ENCODE measurements around the gene ANKRD62.
"Not testable (repeated sequence)": the region's sequence is repeated elsewhere in the genome, so short reads cannot be mapped to it uniquely, and the experiment has no call there.

ANKRD62 gene

GRCh38 chr18:12101266-12101665 is 7.6 kb downstream of the ANKRD62 start:
- no peak for DNase-seq

- no peak for DNase-seq
Measured at GRCh38 chr18:12102136-12102842, 8.6 kb downstream of the ANKRD62 start.

DNA sequence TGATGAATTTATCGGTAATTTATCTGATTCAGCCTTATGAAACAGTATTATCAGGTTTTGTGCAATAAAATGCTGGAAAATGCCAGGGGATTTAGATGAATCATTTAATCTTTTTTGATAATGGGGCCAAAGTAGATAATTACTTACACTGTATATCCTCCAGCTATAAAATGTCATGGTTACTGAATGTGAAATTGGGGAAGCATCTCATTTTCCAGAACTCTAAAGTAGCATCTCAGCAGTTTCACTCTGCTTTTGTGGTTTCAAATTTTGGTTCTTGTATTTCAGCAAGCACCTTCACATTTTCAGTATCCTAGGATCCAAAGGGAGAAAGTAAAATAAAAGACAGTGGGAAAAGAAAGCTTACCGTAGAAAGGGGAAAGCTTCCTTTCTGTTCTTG is 12.8 kb downstream of the ANKRD62 start:
- no peak for DNase-seq

GRCh38 chr18:12109836-12110235 is 16.2 kb downstream of the ANKRD62 start:
- DNase-seq: no peak

GRCh38 chr18:12113999-12114646 is 20.5 kb downstream of the ANKRD62 start:
- no peak for DNase-seq

DNA sequence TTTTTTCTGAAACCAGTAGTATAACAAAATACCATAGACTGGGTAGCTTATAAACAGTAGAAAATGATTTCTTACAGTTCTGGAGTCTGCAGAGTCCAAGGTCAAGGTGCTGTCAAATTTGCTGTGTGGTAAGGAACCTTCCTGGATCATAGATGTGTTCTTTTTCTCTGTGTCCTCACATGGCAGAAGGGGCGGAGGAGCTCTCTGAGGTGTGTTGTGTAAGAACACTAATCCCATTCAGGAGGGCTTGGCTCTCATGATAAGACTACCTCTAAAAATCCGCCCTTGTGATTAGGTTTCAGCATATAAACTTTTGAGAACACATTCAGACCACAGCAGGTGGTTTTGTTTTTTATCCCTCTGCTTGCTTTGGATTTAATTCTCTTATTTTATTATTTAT is 25.7 kb downstream of the ANKRD62 start:
- no peak for DNase-seq

DNA sequence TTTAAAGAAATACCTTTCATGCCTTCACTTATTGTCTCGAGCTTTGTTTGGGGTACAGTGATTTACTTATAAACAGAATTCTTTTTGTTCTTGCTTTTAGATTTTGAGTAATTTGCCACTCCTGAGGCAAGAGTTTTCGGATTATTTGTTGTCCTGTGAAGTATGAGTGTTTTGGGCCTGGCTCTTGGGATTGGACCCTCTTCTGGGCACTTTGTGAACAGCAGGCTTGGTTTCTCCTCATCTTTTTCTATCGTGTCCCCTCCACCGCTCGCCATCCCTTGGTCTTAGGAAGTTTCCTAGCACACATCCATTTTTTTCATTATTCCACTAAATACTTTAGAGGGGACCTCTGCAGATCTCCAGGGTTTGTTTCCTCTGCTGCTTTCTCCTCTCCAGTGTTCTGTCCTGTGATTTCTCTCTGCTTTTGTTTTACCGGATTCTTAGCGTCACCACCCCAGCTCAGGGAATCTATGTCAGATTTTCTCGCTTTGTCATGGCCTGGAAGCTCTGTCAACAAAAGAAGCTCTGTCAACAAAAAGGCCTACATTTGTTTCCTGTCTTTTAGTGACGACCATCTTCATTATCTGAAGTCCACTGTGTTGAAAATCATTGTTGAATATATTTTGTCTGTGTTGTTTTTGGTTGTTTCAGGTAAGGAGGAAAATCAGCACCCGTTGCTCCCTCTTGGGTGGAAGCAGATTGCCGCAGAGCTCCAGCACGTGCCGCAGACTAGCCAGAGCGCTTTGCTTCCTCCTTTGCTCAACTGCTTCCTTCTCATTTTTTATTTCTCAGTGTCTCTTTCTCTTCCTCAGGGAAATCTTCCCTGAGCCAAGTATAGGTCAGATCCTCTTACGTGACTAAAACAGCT is 27.8 kb downstream of the ANKRD62 start:
- DNase-seq: no peak

DNA sequence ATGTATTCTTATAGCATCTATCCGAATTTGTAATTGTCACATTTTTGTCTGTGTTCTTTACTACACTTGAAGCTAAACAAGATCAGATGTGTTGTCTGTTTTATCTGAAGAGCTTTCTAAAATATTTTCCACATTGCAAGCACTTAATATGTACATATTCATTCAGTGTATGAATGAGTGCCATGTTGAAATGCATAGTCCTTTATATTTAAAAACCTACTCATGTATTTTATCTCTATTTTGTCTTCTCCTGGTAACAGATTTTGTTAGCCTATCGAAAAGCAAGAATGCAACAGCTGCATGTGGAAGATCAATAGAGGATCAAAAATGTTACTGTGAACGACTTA is 28.4 kb downstream of the ANKRD62 start:
- not testable (repeated sequence) for DNase-seq

- DNase-seq: not testable (repeated sequence)
Measured at GRCh38 chr18:12127647-12128046, 34.0 kb downstream of the ANKRD62 start.

DNA sequence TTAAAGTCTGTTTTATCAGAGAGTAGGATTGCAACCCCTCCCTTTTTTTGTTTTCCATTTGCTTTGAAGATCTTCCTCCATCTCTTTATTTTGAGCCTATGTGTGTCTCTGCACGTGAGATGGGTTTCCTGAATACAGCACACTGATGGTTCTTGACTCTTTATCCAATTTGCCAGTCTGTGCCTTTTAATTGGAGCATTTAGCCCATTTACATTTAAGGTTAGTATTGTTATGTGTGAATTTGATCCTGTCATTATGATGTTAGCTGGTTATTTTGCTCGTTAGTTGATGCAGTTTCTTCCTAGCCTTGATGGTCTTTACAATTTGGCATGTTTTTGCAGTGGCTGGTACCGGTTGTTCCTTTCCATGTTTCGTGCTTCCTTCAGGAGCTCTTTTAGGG is 45.2 kb downstream of the ANKRD62 start:
- not testable (repeated sequence) for DNase-seq

DNA sequence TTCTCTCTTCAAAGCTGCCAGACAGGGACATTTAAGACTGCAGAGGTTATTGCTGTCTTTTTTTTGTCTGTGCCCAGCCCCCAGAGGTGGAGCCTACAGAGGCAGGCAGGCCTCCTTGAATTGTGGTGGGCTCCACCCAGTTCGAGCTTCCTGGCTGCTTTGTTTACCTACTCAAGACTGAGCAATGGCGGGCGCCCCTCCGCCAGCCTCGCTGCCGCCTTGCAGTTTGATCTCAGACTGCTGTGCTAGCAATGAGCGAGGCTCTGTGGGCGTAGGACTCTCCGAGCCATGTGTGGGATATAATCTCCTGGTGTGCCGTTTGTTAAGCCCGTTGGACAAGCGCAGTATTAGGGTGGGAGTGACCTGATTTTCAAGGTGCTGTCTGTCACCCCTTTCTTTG is 47.2 kb downstream of the ANKRD62 start:
- DNase-seq: not testable (repeated sequence)

GRCh38 chr18:12141778-12142177 is 48.1 kb downstream of the ANKRD62 start:
- not testable (repeated sequence) for DNase-seq

DNA sequence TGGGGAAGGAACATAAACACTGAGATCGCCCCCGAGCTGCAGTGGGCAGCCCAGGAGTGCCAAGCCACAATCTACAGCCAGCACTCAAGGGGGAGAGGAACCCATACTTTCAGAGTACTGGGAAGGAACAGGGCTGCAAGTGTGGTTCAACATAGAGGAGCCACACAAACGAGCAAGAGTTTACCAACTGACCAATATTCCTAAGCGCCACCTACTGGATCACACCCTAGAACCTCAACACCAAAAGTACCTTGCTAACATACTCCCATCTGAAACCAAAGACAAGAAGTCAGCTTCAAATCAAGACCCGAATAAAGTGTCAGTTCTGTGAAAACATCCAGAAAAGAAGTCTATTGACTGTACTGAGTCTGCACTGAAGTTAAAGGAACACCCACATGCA is 55.8 kb downstream of the ANKRD62 start:
- DNase-seq: not testable (repeated sequence)

DNA sequence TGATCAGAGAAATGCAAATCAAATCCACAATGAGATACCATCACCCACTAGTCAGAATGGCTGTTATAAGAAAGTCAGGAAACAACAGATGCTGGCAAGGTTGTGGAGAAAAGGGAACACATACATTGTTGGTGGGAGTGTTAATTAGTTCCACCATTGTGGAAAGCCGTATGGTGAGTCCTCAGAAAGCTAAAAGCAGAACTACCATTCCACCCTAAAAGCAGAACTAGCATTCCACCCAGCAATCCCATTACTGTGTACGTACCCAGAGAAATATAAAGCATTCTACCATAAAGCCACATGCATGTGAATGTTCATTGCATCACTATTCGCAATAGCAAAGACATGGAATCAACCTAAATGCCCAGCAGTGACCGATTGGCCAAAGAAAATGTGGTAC is 60.7 kb downstream of the ANKRD62 start:
- no peak for DNase-seq

- DNase-seq: no peak
Measured at GRCh38 chr18:12155996-12156395, 62.4 kb downstream of the ANKRD62 start.

DNA sequence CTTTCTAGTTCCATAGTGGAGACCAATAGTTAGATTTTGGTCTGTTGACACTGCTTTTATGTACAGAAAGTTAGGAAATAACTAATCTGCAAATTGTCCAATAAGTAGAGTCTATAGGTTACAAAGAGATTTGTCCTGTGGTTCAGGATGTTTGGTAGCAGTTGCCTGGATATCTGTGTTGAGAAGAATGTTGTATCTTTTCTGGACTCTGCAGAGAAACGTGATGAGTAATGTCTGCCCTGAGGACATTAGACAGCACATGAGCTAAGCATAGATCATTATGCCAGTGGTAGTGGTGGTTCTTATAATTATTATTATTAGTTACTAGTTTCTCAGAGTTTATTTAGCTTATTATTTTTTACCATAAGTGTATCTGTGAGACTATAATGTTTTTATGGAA is 65.8 kb downstream of the ANKRD62 start:
- DNase-seq: no peak

DNA sequence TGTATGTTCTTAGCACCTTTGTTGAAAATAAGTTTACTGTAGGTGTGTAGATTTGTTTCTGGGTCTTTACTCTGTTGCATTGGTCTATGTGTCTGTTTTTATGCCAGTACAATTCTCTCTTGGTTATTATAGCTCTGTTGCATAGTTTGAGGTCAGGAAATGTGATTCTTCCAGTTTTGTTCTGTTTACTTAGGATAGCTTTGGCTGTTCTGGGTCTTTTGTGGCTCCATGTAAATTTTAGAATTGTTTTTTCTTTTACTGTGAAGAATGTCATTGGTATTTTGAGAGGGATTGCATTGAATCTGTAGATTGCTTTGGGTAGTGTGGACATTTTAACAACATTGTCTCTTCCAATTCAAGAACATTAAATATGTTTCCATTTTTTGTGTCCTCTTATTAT is 69.1 kb downstream of the ANKRD62 start:
- no peak for DNase-seq

- no peak for DNase-seq
Measured at GRCh38 chr18:12165038-12165768, 71.6 kb downstream of the ANKRD62 start.

All from activated CD4-positive, alpha-beta T cell treated with anti-CD3 and anti-CD28 coated beads for 48 hours (primary cell).